Lung (tissue), 12 donors: ENCODE results near the gene BUD23. TPM values are rescaled to one million over a fixed set of nuclear protein-coding genes. Genes with fewer than 3 reads are reported as not detected.
A peak's percentile ranks its signal among the peaks of the same experiment; 100 is the strongest.

Source experiments
- ATAC-seq: fragments of 200-7000 bp; cut with Tn5 transposase; one replicate; pipeline ENCODE4 v1.9.1; 2020; ENCODE audit warnings: moderate number of reproducible peaks; ENCODE audit not compliant: insufficient read depth, low FRiP score
- DNase-seq, 3 donors: peaks; one replicate each; pipeline ENCODE4 v3.0.0-alpha.2; 2013 to 2017
- H3K27ac ChIP-seq, 2 donors: one replicate each; pipeline ENCODE4 v1.5.1; 2013; ENCODE audit warnings: mild to moderate bottlenecking in 2 of 2, moderate library complexity in 2 of 2, control low read depth in 1 of 2, inconsistent platforms in 1 of 2, low read depth in 1 of 2, low read length in 1 of 2
- H3K27me3 ChIP-seq, 3 donors: one replicate each; pipeline ENCODE4 v1.5.1; 2013; ENCODE audit warnings: low read length in 2 of 3; ENCODE audit not compliant: control insufficient read depth in 3 of 3, insufficient read depth in 3 of 3
- H3K36me3 ChIP-seq, 4 donors: one replicate each; pipeline ENCODE4 v1.5.1; 2013; ENCODE audit warnings: low read length in 4 of 4, mild to moderate bottlenecking in 1 of 4, moderate library complexity in 1 of 4; ENCODE audit not compliant: control insufficient read depth in 4 of 4, insufficient read depth in 4 of 4
- H3K4me1 ChIP-seq, 5 donors: one replicate each; pipeline ENCODE4 v1.5.1; 2013; ENCODE audit warnings: low read length in 5 of 5, mild to moderate bottlenecking in 2 of 5, moderate library complexity in 1 of 5; ENCODE audit not compliant: control insufficient read depth in 5 of 5, insufficient read depth in 5 of 5
- H3K4me3 ChIP-seq: one replicate; pipeline ENCODE4 v1.5.1; 2013; ENCODE audit warnings: mild to moderate bottlenecking, control low read depth, moderate library complexity
- H3K9ac ChIP-seq, 2 donors: one replicate each; pipeline ENCODE4 v1.5.1; 2013; ENCODE audit warnings: low read length in 2 of 2, control low read depth in 1 of 2; ENCODE audit not compliant: insufficient read depth in 1 of 2
- H3K9me3 ChIP-seq, 4 donors: one replicate each; pipeline ENCODE4 v1.5.1; 2013; ENCODE audit warnings: low read length in 3 of 4, mild to moderate bottlenecking in 1 of 4, moderate library complexity in 1 of 4; ENCODE audit not compliant: control insufficient read depth in 4 of 4, insufficient read depth in 3 of 4
- WGBS, 2 donors: extraction: QIAGEN DNeasy Blood & Tissue Kit; methylation state at CpG; one replicate each; pipeline ENCODE4 v1.1.7; 2013; 5-methylcytosine and 5-hydroxymethylcytosine counted together
- polyA plus RNA-seq, 2 donors: library from polyadenylated mRNA; stranded (reverse); fragments of 200-250 nt; gene quantifications; one replicate each; pipeline ENCODE4 v1.2.1, GENCODE V29; 2013
- total RNA-seq, 2 donors: library from RNA; depleted of rRNA in 1 of 2; stranded (reverse); fragments of >200 nt in 1 of 2; gene quantifications; one replicate each; pipeline ENCODE4 v1.2.1, GENCODE V29; 2014 to 2021
- TF ChIP-seq, protein P1 (sequence below): IDR thresholded peaks from 2 replicates; pipeline ENCODE4 v1.5.1; 2012; ENCODE audit warnings: mild to moderate bottlenecking; ENCODE audit errors: control extremely low read depth, extremely low read depth
- donor health status: control.
- donor health status: control.
- donor health status: Bipolar disorder and iron deficiency.
- donor health status: healthy.
- donor health status: DM: yes; HTN: yes; CAD: no.

Gene BUD23
- total and polyA plus RNA-seq, 4 donors: 33.5 to 118 (median 74.2) TPM

GRCh38 chr7:73668103-73668885, 15.1 kb upstream of the BUD23 start:
- Histone ChIP-seq H3K4me1 (peaks cover 0 to 11% (median 4%) of the 10 kb centered on the region in 5 donors), H3K27ac (no peak overlapping the region), H3K36me3 (peaks cover 0 to 7% (median 2%) of the 10 kb centered on the region in 4 donors), H3K9ac (peak overlapping the region; percentile 42 to 55), H3K4me3 (peak overlapping the region; percentile 64), H3K9me3 (peaks cover 0 to 5% (median 0%) of the 10 kb centered on the region in 4 donors), H3K27me3 (no peaks in the 10 kb centered on the region)
- TF ChIP-seq, protein P1, sequence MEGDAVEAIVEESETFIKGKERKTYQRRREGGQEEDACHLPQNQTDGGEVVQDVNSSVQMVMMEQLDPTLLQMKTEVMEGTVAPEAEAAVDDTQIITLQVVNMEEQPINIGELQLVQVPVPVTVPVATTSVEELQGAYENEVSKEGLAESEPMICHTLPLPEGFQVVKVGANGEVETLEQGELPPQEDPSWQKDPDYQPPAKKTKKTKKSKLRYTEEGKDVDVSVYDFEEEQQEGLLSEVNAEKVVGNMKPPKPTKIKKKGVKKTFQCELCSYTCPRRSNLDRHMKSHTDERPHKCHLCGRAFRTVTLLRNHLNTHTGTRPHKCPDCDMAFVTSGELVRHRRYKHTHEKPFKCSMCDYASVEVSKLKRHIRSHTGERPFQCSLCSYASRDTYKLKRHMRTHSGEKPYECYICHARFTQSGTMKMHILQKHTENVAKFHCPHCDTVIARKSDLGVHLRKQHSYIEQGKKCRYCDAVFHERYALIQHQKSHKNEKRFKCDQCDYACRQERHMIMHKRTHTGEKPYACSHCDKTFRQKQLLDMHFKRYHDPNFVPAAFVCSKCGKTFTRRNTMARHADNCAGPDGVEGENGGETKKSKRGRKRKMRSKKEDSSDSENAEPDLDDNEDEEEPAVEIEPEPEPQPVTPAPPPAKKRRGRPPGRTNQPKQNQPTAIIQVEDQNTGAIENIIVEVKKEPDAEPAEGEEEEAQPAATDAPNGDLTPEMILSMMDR: no peak
- 2 to 3% methylated on average over 40 to 52 of the region's 52 CpGs for WGBS, 2 donors
- ATAC-seq (no peak), DNase-seq (peak; percentile 37 to 60 (median 37))

- Histone ChIP-seq H3K4me3 (no peak overlapping the region), H3K27ac (no peak overlapping the region), H3K4me1 (peaks cover 0 to 11% (median 4%) of the 10 kb centered on the region in 5 donors), H3K9ac (peak overlapping the region; percentile 0 to 55), H3K36me3 (peaks cover 0 to 7% (median 2%) of the 10 kb centered on the region in 4 donors), H3K27me3 (no peaks in the 10 kb centered on the region), H3K9me3 (peaks cover 0 to under 1% (median 0%) of the 10 kb centered on the region in 4 donors)
- TF ChIP-seq, protein P1: no peak
- no peak for DNase-seq
- no peak for ATAC-seq
- 29 to 30% methylated on average over 5 of the region's 5 CpGs for WGBS, 2 donors
These were observed 14.5 kb upstream of the BUD23 start for GRCh38 chr7:73668886-73669230.

GRCh38 chr7:73669288-73669701, 14.1 kb upstream of the BUD23 start:
- H3K4me3 ChIP-seq: no peak overlapping the region
- no peaks in the 10 kb centered on the region for H3K27me3 ChIP-seq
- peaks cover 0 to 7% (median 2%) of the 10 kb centered on the region in 4 donors for H3K36me3 ChIP-seq
- 64 to 72% methylated on average over 17 to 19 of the region's 19 CpGs for WGBS, 2 donors
- TF ChIP-seq, protein P1: no peak
- no peak overlapping the region for H3K9ac ChIP-seq
- peaks cover 0 to 11% (median 4%) of the 10 kb centered on the region in 5 donors for H3K4me1 ChIP-seq
- ATAC-seq: no peak
- no peak for DNase-seq
- H3K27ac ChIP-seq: no peak overlapping the region
- H3K9me3 ChIP-seq: no peaks in the 10 kb centered on the region
